Measurements from ENCODE around the gene TRIM32. TPM values are rescaled to one million over a fixed set of nuclear protein-coding genes. Genes with fewer than 3 reads are reported as not detected.
A peak's percentile ranks its signal among the peaks of the same experiment; 100 is the strongest.

Gene TRIM32
- total and polyA plus RNA-seq, 12 donors = 3.5 to 40.1 (median 19.1) TPM

DNA sequence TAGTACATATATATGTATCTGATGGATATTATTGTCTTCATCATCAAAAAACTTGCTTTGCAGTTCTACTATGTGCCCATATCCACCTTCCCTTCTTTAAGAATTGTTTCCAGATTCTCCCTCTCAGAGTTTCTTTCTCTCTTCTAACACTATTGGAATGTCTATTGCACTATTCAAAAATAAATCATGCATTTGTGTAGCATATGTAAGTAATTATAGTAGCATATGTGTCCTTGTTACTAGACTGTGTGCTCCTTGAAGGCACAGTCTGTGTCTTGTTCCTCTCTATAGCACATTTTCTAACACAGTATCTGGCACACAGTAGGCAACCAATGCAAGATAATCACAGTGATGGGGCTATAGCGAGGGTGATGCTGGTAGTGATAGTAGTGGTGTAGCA, 43.4 kb upstream of the TRIM32 start:
- 94 to 98% (median 96%) methylated on average over 1 of the region's 1 CpG for WGBS, 4 donors
- intact Hi-C loops (cut with DNase I) = no loop called here
- Histone ChIP-seq H3K4me1 (replicated peaks in 1 of 2) (peaks cover 0 to 9% of the 10 kb centered on the region in 2 donors), H3K4me3 (no peak overlapping the region), H3K36me3 (replicated peaks in 1 of 2) (no peaks in the 10 kb centered on the region), H3K27ac (no peak overlapping the region), H3K9me3 (replicated peaks in 1 of 3) (no peaks in the 10 kb centered on the region), H3K27me3 (no peaks in the 10 kb centered on the region)
- DNase-seq = no peak
- TF ChIP-seq CTCF (IDR thresholded peaks at IDR 0.05) = no peak
- no peak for TF ChIP-seq POLR2A (IDR thresholded peaks at IDR 0.05)

DNA sequence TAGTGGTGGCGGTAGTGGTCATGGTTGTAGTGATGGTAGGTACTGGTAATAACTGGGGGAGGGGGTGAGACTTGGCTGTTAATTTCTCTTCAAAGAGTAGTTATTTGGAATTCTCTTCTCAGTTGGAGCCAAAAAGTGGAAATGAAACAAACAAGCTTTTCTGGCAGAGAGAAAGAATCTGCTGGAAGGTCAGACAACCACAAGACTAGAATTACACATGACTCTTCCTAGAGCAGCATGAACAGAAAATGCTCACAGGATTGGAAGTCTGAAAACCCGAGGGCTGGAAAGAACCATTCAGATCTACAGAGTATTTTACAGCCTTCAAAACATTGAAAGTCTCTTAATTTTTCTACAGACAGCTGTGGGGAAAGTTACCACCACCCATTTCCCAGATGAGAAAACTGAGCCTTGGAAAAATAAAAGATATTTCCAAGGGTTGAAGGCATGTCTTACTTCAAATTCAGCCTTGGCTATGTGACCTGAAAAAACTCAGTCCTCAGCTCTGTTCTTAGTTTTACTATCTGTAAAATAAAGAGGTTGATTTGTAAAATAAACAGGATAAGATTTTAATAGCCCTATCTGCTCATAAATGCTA, 42.9 kb upstream of the TRIM32 start:
- Histone ChIP-seq H3K27ac (no peak overlapping the region), H3K4me3 (no peak overlapping the region), H3K4me1 (replicated peaks in 1 of 2) (peaks cover 0 to 9% of the 10 kb centered on the region in 2 donors), H3K36me3 (replicated peaks in 1 of 2) (no peaks in the 10 kb centered on the region), H3K27me3 (no peaks in the 10 kb centered on the region), H3K9me3 (replicated peaks in 1 of 3) (no peaks in the 10 kb centered on the region)
- 79 to 85% (median 81%) methylated on average over 2 of the region's 2 CpGs for WGBS, 4 donors
- TF ChIP-seq CTCF (IDR thresholded peaks at IDR 0.05) = no peak
- no peak for DNase-seq
- intact Hi-C loops (cut with DNase I) = no loop called here

DNA sequence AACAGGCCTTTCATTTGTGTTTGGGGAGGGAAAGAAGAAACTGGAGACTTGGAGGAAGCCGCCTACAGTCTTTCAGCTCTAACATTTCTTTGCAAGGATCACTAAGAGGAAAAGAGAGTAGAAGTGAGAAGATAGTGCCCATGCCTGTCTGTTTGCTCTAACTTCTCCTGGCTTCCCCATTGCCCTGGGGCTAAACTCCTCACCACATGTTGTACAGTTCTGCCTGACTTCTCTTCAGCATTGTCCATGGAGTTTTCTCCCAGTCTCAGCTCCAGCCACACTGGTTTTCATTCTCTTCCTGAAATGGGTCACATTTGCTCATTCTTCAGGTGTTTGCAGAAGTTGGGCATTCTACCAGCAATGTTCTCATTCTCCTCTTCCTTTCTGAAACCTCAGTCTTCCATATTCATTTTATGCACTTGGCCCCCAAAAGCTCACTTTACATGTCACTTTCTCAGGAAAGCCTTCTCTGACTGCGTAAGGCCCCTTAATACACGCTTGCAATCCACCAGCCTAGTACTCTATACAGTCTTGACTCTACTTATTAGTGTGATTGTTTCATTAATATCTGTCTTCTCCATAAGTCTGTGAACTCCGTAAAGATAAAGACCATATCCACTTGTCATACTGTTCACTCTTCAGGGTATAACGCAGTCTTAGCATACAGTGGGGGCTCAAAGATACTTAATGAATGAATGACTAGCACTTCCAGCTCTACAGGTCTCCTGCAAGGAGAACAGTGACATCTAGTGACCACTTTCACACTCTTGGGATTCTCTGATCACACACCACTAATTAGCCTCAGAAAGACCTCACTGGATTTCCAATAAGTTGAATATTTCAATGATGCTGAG, 40.2 kb upstream of the TRIM32 start:
- Histone ChIP-seq H3K4me1 (replicated peaks in 1 of 2) (peaks cover 0 to 9% of the 10 kb centered on the region in 2 donors), H3K27me3 (no peaks in the 10 kb centered on the region), H3K36me3 (replicated peaks in 1 of 2) (no peaks in the 10 kb centered on the region), H3K27ac (no peak overlapping the region), H3K4me3 (no peak overlapping the region), H3K9me3 (replicated peaks in 1 of 3) (no peaks in the 10 kb centered on the region)
- no peak for DNase-seq
- intact Hi-C loops (cut with DNase I) = no loop called here
- TF ChIP-seq CTCF (IDR thresholded peaks at IDR 0.05) (peak; percentile 17 to 53 (median 37)), POLR2A (IDR thresholded peaks at IDR 0.05) (no peak)
- 86 to 90% (median 87%) methylated on average over 5 of the region's 5 CpGs for WGBS, 4 donors

- no peaks in the 10 kb centered on the region for H3K27me3 ChIP-seq
- TF ChIP-seq CTCF (IDR thresholded peaks at IDR 0.05) (no peak), POLR2A (IDR thresholded peaks at IDR 0.05) (no peak)
- H3K4me3 ChIP-seq = no peak overlapping the region
- no peaks in the 10 kb centered on the region for H3K36me3 ChIP-seq (replicated peaks in 1 of 2)
- H3K27ac ChIP-seq = no peak overlapping the region
- peak in 1 of 7 donors; percentile 32 for DNase-seq
- intact Hi-C loops (cut with DNase I) = no loop called here
- WGBS, 4 donors = 66 to 80% (median 77%) methylated on average over 4 of the region's 4 CpGs
- no peaks in the 10 kb centered on the region for H3K9me3 ChIP-seq (replicated peaks in 1 of 3)
- H3K4me1 ChIP-seq (replicated peaks in 1 of 2) = peaks cover 0 to 9% of the 10 kb centered on the region in 2 donors
Measured at GRCh38 chr9:116647515-116647809, 39.6 kb upstream of the TRIM32 start.

All from adrenal gland (tissue), 12 donors.